ENCODE measurements around the gene NUBP2. TPM values are rescaled to one million over a fixed set of nuclear protein-coding genes. Genes with fewer than 3 reads are reported as not detected.

The NUBP2 gene
- polyA plus RNA-seq, 1 of the 3 experiments (the other 2 are of a cell fraction): 73.2 TPM

GRCh38 chr16:1819611-1820010 is 36.9 kb downstream of the NUBP2 start:
- H3K27ac ChIP-seq (ENCODE audit: low read depth in 2 of 2, low read length in 1 of 2): no peak overlapping the region
- H3K9me2 ChIP-seq: no peaks in the 10 kb centered on the region
- no peaks in the 10 kb centered on the region for H3K4me1 ChIP-seq (ENCODE audit: control insufficient read depth in 1 of 2, insufficient read depth in 2 of 2, low read depth in 1 of 2, low read length in 1 of 2)
- H3K27me3 ChIP-seq (ENCODE audit: insufficient read depth): no peaks in the 10 kb centered on the region
- DNase-seq: no peak
- H3K36me3 ChIP-seq (replicated peaks in 1 of 2; ENCODE audit: control insufficient read depth in 1 of 2, insufficient read depth in 2 of 2, low read length in 1 of 2): peaks cover 0 to 15% of the 10 kb centered on the region in 2 experiments
- WGBS (ENCODE audit: low lambda C conversion rate): 100% methylated on average over 8 of the region's 15 CpGs
- no peaks in the 10 kb centered on the region for H3F3A ChIP-seq (replicated peaks; ENCODE audit: insufficient read depth)
- no peak overlapping the region for H3K9ac ChIP-seq
- H3K9me3 ChIP-seq: no peaks in the 10 kb centered on the region
- no peak overlapping the region for H3K4me3 ChIP-seq (ENCODE audit: low read depth in 2 of 2, low read length in 1 of 2)
- H3K79me2 ChIP-seq (ENCODE audit: insufficient read depth): peaks cover 16% of the 10 kb centered on the region; the same call in 1 of the 2 replicates
- no peak overlapping the region for H3K4me2 ChIP-seq
- POLR2A ChIA-PET: interaction anchor here (0.7 kb wide), 1 partner anchor 12 kb away, joined by 3 read pairs; no protein-coding TSS in a partner anchor
- TF ChIP-seq SIN3A (IDR thresholded peaks at IDR 0.05; ENCODE audit: borderline replicate concordance, low read depth, low read length) (no peak), REST (IDR thresholded peaks at IDR 0.05; ENCODE audit: low read depth, low read length) (no peak), NFIC (IDR thresholded peaks at IDR 0.05; ENCODE audit: borderline replicate concordance) (no peak), GATA2 (CRISPR knock-in tag; IDR thresholded peaks at IDR 0.05) (no peak), GABPA (IDR thresholded peaks at IDR 0.05; ENCODE audit: low read depth) (no peak), PBX3 (IDR thresholded peaks at IDR 0.05) (no peak), RFX5 (IDR thresholded peaks at IDR 0.05; ENCODE audit: low read length) (no peak)
- no peaks in the 10 kb centered on the region for H4K20me1 ChIP-seq (ENCODE audit: insufficient read depth)
- no peak overlapping the region for H2AFZ ChIP-seq (ENCODE audit: low read depth)
- CTCF ChIA-PET: no interaction called here

- peaks cover 23% of the 10 kb centered on the region; the same call in 1 of the 2 replicates for H3K79me2 ChIP-seq (ENCODE audit: insufficient read depth)
- POLR2A ChIA-PET: interaction anchor here (0.7 kb wide), 1 partner anchor 12 kb away, joined by 3 read pairs; no protein-coding TSS in a partner anchor
- H3K9me2 ChIP-seq: no peaks in the 10 kb centered on the region
- H3K9ac ChIP-seq: no peak overlapping the region
- no peak overlapping the region for H3K4me3 ChIP-seq (ENCODE audit: low read depth in 2 of 2, low read length in 1 of 2)
- H3K9me3 ChIP-seq: no peaks in the 10 kb centered on the region
- peaks cover 0 to 15% of the 10 kb centered on the region in 2 experiments for H3K36me3 ChIP-seq (replicated peaks in 1 of 2; ENCODE audit: control insufficient read depth in 1 of 2, insufficient read depth in 2 of 2, low read length in 1 of 2)
- WGBS (ENCODE audit: low lambda C conversion rate): 98% methylated on average over 19 of the region's 25 CpGs
- H3F3A ChIP-seq (replicated peaks; ENCODE audit: insufficient read depth): no peaks in the 10 kb centered on the region
- no peak for DNase-seq
- no peak overlapping the region for H3K27ac ChIP-seq (ENCODE audit: low read depth in 2 of 2, low read length in 1 of 2)
- H3K4me2 ChIP-seq: no peak overlapping the region
- TF ChIP-seq CHD2 (IDR thresholded peaks at IDR 0.05; ENCODE audit: low read length, partially characterized antibody): no peak
- TF ChIP-seq NRF1 (IDR thresholded peaks at IDR 0.05; ENCODE audit: low read depth, low read length): no peak
- TF ChIP-seq FOSL2 (IDR thresholded peaks at IDR 0.05; ENCODE audit: borderline replicate concordance, low read depth): no peak
- TF ChIP-seq MAX (IDR thresholded peaks at IDR 0.05; ENCODE audit: low read depth): no peak
- no peak for TF ChIP-seq MXI1 (IDR thresholded peaks at IDR 0.05; ENCODE audit: low read depth, low read length)
- no peak for TF ChIP-seq RXRA (IDR thresholded peaks at IDR 0.05; ENCODE audit: borderline replicate concordance, low read depth)
- TF ChIP-seq RFX5 (IDR thresholded peaks at IDR 0.05; ENCODE audit: low read length): no peak
- no peak for TF ChIP-seq FOXJ3 (CRISPR knock-in tag; IDR thresholded peaks at IDR 0.05)
- no peak for TF ChIP-seq JUND (IDR thresholded peaks at IDR 0.05)
- no peak overlapping the region for H2AFZ ChIP-seq (ENCODE audit: low read depth)
- no peaks in the 10 kb centered on the region for H3K27me3 ChIP-seq (ENCODE audit: insufficient read depth)
- CTCF ChIA-PET: no interaction called here
- H3K4me1 ChIP-seq (ENCODE audit: control insufficient read depth in 1 of 2, insufficient read depth in 2 of 2, low read depth in 1 of 2, low read length in 1 of 2): peaks cover 0 to under 1% of the 10 kb centered on the region in 2 experiments; a peak in 1 of 4 replicates
- H4K20me1 ChIP-seq (ENCODE audit: insufficient read depth): no peaks in the 10 kb centered on the region
Measured at GRCh38 chr16:1820096-1820945, 37.6 kb downstream of the NUBP2 start.

Measured in SK-N-SH (cell line).